ENCODE results near the gene RBM38. TPM values are rescaled to one million over a fixed set of nuclear protein-coding genes. Genes with fewer than 3 reads are reported as not detected.

Gene RBM38
- total RNA-seq, 1 experiment from 2014 or later: 52.7 TPM

- Histone ChIP-seq H3K27me3 (replicated peaks; ENCODE audit: insufficient read depth, low read depth, low read length, poor library complexity) (no peaks in the 10 kb centered on the region), H3K9me3 (ENCODE audit: low read depth, low read length, poor library complexity, severe bottlenecking) (no peaks in the 10 kb centered on the region), H3K4me3 (ENCODE audit: low read depth, low read length, poor library complexity, severe bottlenecking) (no peak overlapping the region), H3K36me3 (ENCODE audit: insufficient read depth, low read length, poor library complexity, severe bottlenecking) (no peaks in the 10 kb centered on the region), H3K27ac (ENCODE audit: low read depth, low read length, poor library complexity, severe bottlenecking) (no peak overlapping the region), H3K4me1 (ENCODE audit: insufficient read depth, low read length, poor library complexity, severe bottlenecking) (peaks cover 6% of the 10 kb centered on the region)
- TF ChIP-seq, protein P1, sequence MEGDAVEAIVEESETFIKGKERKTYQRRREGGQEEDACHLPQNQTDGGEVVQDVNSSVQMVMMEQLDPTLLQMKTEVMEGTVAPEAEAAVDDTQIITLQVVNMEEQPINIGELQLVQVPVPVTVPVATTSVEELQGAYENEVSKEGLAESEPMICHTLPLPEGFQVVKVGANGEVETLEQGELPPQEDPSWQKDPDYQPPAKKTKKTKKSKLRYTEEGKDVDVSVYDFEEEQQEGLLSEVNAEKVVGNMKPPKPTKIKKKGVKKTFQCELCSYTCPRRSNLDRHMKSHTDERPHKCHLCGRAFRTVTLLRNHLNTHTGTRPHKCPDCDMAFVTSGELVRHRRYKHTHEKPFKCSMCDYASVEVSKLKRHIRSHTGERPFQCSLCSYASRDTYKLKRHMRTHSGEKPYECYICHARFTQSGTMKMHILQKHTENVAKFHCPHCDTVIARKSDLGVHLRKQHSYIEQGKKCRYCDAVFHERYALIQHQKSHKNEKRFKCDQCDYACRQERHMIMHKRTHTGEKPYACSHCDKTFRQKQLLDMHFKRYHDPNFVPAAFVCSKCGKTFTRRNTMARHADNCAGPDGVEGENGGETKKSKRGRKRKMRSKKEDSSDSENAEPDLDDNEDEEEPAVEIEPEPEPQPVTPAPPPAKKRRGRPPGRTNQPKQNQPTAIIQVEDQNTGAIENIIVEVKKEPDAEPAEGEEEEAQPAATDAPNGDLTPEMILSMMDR (conservative IDR thresholded peaks at IDR 0.05; ENCODE audit: low read depth, low read length): no peak
- no peak for TF ChIP-seq EZH2 (IDR thresholded peaks at IDR 0.05; ENCODE audit: borderline replicate concordance, low read depth, low read length, poor library complexity, severe bottlenecking)
- DNase-seq (ENCODE audit: low spot score): no peak
- CTCF ChIA-PET: no interaction called here
- POLR2A ChIA-PET (ENCODE audit: low non-redundant PET): no interaction called here
- intact Hi-C loops (cut with micrococcal nuclease; ENCODE audit: unreplicated experiment): no loop called here
- BruUV-seq (replicated peaks): no TSS peak
Observed at GRCh38 chr20:57437672-57438330, 46.6 kb downstream of the RBM38 start.

GRCh38 chr20:57438552-57438951, 47.4 kb downstream of the RBM38 start:
- Histone ChIP-seq H3K27me3 (replicated peaks; ENCODE audit: insufficient read depth, low read depth, low read length, poor library complexity) (no peaks in the 10 kb centered on the region), H3K4me3 (ENCODE audit: low read depth, low read length, poor library complexity, severe bottlenecking) (no peak overlapping the region), H3K36me3 (ENCODE audit: insufficient read depth, low read length, poor library complexity, severe bottlenecking) (no peaks in the 10 kb centered on the region), H3K4me1 (ENCODE audit: insufficient read depth, low read length, poor library complexity, severe bottlenecking) (peaks cover 6% of the 10 kb centered on the region), H3K27ac (ENCODE audit: low read depth, low read length, poor library complexity, severe bottlenecking) (no peak overlapping the region), H3K9me3 (ENCODE audit: low read depth, low read length, poor library complexity, severe bottlenecking) (no peaks in the 10 kb centered on the region)
- intact Hi-C loops (cut with micrococcal nuclease; ENCODE audit: unreplicated experiment): no loop called here
- POLR2A ChIA-PET (ENCODE audit: low non-redundant PET): no interaction called here
- TF ChIP-seq, protein P1 (conservative IDR thresholded peaks at IDR 0.05; ENCODE audit: low read depth, low read length): no peak
- no peak for TF ChIP-seq EZH2 (IDR thresholded peaks at IDR 0.05; ENCODE audit: borderline replicate concordance, low read depth, low read length, poor library complexity, severe bottlenecking)
- no TSS peak for BruUV-seq (replicated peaks)
- DNase-seq (ENCODE audit: low spot score): no peak
- CTCF ChIA-PET: no interaction called here

- intact Hi-C loops (cut with micrococcal nuclease; ENCODE audit: unreplicated experiment): no loop called here
- Histone ChIP-seq H3K4me3 (ENCODE audit: low read depth, low read length, poor library complexity, severe bottlenecking) (no peak overlapping the region), H3K27me3 (replicated peaks; ENCODE audit: insufficient read depth, low read depth, low read length, poor library complexity) (no peaks in the 10 kb centered on the region), H3K36me3 (ENCODE audit: insufficient read depth, low read length, poor library complexity, severe bottlenecking) (no peaks in the 10 kb centered on the region), H3K4me1 (ENCODE audit: insufficient read depth, low read length, poor library complexity, severe bottlenecking) (peaks cover 6% of the 10 kb centered on the region), H3K27ac (ENCODE audit: low read depth, low read length, poor library complexity, severe bottlenecking) (no peak overlapping the region), H3K9me3 (ENCODE audit: low read depth, low read length, poor library complexity, severe bottlenecking) (no peaks in the 10 kb centered on the region)
- ChIA-PET POLR2A (ENCODE audit: low non-redundant PET) (no interaction called here), CTCF (no interaction called here)
- TF ChIP-seq, protein P1 (conservative IDR thresholded peaks at IDR 0.05; ENCODE audit: low read depth, low read length): no peak
- no peak for TF ChIP-seq EZH2 (IDR thresholded peaks at IDR 0.05; ENCODE audit: borderline replicate concordance, low read depth, low read length, poor library complexity, severe bottlenecking)
- no TSS peak for BruUV-seq (replicated peaks)
- DNase-seq (ENCODE audit: low spot score): no peak
Observed at GRCh38 chr20:57439432-57439831, 48.2 kb downstream of the RBM38 start.

Data from A673 (cell line).